Nephron progenitor cell (in vitro differentiated cells): Measurements from ENCODE around the gene CORO6.

ENCODE experiments used
- DNase-seq: peaks from one replicate; pipeline ENCODE4 v3.0.0; 2021
- H3K27ac Mint-ChIP-seq: 2 replicates; pipeline ENCODE4 v1.8.0; 2021; ENCODE audit warnings: mild to moderate bottlenecking, moderate library complexity, mixed read lengths
- H3K27me3 Mint-ChIP-seq: 2 replicates; pipeline ENCODE4 v1.8.0; 2021; ENCODE audit warnings: mild to moderate bottlenecking, low read depth, mixed read lengths; ENCODE audit not compliant: poor library complexity
- H3K36me3 Mint-ChIP-seq: 2 replicates; pipeline ENCODE4 v1.8.0; 2021; ENCODE audit warnings: low read depth, mixed read lengths
- H3K4me1 Mint-ChIP-seq: 2 replicates; pipeline ENCODE4 v1.8.0; 2021; ENCODE audit warnings: mixed read lengths
- H3K4me3 Mint-ChIP-seq: 2 replicates; pipeline ENCODE4 v1.8.0; 2021; ENCODE audit warnings: mild to moderate bottlenecking, moderate library complexity, mixed read lengths
- H3K9me3 Mint-ChIP-seq: 2 replicates; pipeline ENCODE4 v1.8.0; 2021; ENCODE audit warnings: mild to moderate bottlenecking, moderate library complexity, mixed read lengths
- TF ChIP-seq, protein P1 (sequence below): fragments of 200-600 bp; sonication (generic); IDR thresholded peaks from 2 replicates; pipeline ENCODE4 v1.5.0; 2021; ENCODE audit warnings: antibody characterized with exemption

CORO6 gene

DNA sequence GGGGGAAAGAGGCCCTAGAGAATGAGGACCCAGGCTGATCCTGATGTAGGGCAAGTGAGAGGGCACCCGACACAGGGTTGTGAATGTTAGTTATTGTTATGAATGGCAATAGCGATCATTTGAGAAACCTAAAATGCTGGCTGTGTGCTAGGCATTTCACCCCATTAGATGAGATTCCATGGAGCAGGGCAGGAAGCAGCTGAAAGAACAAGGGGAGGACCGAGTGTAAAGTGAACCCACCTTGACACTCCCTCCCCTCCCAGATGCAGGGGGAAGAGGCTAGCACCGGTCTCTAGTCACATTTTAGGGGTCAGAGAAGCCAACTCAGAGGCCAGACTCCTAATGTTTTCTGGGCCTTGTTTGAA lies 553 bp upstream of the CORO6 start:
- peaks cover 73% of the 10 kb centered on the region for H3K27me3 Mint-ChIP-seq
- no peak overlapping the region for H3K27ac Mint-ChIP-seq
- DNase-seq, result no peak
- TF ChIP-seq, protein P1, sequence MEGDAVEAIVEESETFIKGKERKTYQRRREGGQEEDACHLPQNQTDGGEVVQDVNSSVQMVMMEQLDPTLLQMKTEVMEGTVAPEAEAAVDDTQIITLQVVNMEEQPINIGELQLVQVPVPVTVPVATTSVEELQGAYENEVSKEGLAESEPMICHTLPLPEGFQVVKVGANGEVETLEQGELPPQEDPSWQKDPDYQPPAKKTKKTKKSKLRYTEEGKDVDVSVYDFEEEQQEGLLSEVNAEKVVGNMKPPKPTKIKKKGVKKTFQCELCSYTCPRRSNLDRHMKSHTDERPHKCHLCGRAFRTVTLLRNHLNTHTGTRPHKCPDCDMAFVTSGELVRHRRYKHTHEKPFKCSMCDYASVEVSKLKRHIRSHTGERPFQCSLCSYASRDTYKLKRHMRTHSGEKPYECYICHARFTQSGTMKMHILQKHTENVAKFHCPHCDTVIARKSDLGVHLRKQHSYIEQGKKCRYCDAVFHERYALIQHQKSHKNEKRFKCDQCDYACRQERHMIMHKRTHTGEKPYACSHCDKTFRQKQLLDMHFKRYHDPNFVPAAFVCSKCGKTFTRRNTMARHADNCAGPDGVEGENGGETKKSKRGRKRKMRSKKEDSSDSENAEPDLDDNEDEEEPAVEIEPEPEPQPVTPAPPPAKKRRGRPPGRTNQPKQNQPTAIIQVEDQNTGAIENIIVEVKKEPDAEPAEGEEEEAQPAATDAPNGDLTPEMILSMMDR, result no peak
- peaks cover 45% of the 10 kb centered on the region for H3K4me1 Mint-ChIP-seq
- H3K36me3 Mint-ChIP-seq, result no peaks in the 10 kb centered on the region
- H3K4me3 Mint-ChIP-seq, result peak overlapping the region; percentile 81
- H3K9me3 Mint-ChIP-seq, result no peaks in the 10 kb centered on the region

DNA sequence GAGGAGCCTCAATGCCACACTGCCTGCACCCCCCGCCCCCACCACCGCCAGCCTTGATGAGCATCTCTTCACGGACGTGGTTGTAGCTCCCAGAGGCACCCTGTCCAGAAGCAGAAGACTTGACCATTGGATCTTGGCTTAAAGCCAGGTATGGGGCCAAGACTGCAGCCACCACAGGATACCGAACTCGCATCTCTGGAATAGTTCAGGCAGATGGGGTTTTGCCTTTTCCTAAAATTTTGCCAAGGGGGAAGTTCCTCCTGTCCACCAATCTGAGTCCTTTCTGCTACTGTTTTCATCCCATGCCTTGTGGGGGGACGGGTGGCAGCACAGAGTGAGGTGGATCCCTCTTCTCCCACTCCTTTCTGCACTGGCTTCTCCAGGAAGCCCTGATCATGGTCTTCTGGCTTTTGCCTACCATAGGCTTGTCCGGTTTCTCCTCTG lies 939 bp downstream of the CORO6 start:
- no peak for DNase-seq
- Mint-ChIP-seq H3K27me3 (peaks cover 87% of the 10 kb centered on the region), H3K4me3 (peak overlapping the region; percentile 81), H3K9me3 (no peaks in the 10 kb centered on the region), H3K36me3 (no peaks in the 10 kb centered on the region), H3K4me1 (peaks cover 52% of the 10 kb centered on the region), H3K27ac (no peak overlapping the region)
- TF ChIP-seq, protein P1, result no peak

DNA sequence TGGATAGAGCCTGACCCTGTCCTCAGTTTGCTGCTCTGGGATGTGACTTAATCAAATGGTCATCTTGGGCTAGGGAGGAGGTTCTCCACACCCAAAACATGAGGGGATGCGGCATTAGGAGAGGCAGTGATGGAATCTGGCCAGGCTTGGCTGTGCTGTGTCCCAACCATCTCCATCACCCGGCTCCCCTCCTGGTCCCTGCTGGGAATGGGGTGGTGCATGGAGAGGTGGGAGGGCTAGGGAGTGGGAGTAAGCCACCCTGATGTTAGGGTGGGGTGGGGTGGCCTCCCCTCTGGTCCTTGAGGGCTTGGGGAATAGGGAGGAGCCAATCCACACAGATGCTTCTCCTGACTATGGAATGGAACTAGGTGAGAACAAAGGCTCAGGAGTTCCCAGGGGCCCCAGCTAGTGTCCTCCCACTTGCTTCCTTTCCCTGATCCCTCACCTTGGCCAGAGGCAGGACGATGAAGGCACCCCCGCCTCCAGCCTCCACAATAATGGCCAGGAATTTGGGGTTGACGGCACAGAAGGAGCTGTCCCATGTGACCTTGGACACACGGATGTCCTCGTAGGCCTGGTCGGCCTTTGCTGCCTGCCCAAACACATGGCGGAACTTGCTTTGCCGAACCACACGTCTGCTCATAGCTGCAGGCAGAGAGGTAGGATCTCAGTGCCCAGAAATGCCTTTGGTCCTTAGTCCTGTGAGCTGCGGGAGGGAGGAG lies 1.8 kb downstream of the CORO6 start:
- TF ChIP-seq, protein P1, result no peak
- H3K4me3 Mint-ChIP-seq, result peak overlapping the region; percentile 81
- peaks cover 93% of the 10 kb centered on the region for H3K27me3 Mint-ChIP-seq
- H3K4me1 Mint-ChIP-seq, result peaks cover 61% of the 10 kb centered on the region
- H3K9me3 Mint-ChIP-seq, result no peaks in the 10 kb centered on the region
- no peak overlapping the region for H3K27ac Mint-ChIP-seq
- H3K36me3 Mint-ChIP-seq, result no peaks in the 10 kb centered on the region
- no peak for DNase-seq

GRCh38 chr17:29620271-29620670 lies 2.4 kb downstream of the CORO6 start:
- H3K36me3 Mint-ChIP-seq, result no peaks in the 10 kb centered on the region
- H3K4me3 Mint-ChIP-seq, result peak overlapping the region; percentile 44
- H3K27ac Mint-ChIP-seq, result no peak overlapping the region
- no peaks in the 10 kb centered on the region for H3K9me3 Mint-ChIP-seq
- DNase-seq, result no peak
- peaks cover 95% of the 10 kb centered on the region for H3K27me3 Mint-ChIP-seq
- TF ChIP-seq, protein P1, result no peak
- H3K4me1 Mint-ChIP-seq, result peaks cover 67% of the 10 kb centered on the region

- H3K27ac Mint-ChIP-seq, result no peak overlapping the region
- no peaks in the 10 kb centered on the region for H3K36me3 Mint-ChIP-seq
- no peaks in the 10 kb centered on the region for H3K9me3 Mint-ChIP-seq
- peaks cover 98% of the 10 kb centered on the region for H3K27me3 Mint-ChIP-seq
- DNase-seq, result no peak
- peaks cover 70% of the 10 kb centered on the region for H3K4me1 Mint-ChIP-seq
- no peak overlapping the region for H3K4me3 Mint-ChIP-seq
- TF ChIP-seq, protein P1, result no peak
Measured at GRCh38 chr17:29619251-29619650, 3.5 kb downstream of the CORO6 start.
